RWPE2 (cell line): ENCODE data around the gene CALB2.
"Not testable (repeated sequence)": the region's sequence is repeated elsewhere in the genome, so short reads cannot be mapped to it uniquely, and the experiment has no call there.

Experiments
- ATAC-seq: fragments of 200-7000 bp; cut with Tn5 transposase; 3 replicates; pipeline ENCODE4 v1.9.1; 2021; ENCODE audit warnings: low read depth
- DNase-seq: peaks from one replicate; pipeline ENCODE4 v3.0.0-alpha.2; 2020; ENCODE audit warnings: low spot score
- H3K27ac ChIP-seq: fragments of 450-650 bp; 2 replicates; pipeline ENCODE4 v1.5.1; 2017; ENCODE audit warnings: mild to moderate bottlenecking; ENCODE audit not compliant: poor library complexity, severe bottlenecking
- H3K27me3 ChIP-seq: fragments of 250-450 bp; sonication (Bioruptor Pico); 2 replicates; pipeline ENCODE4 v1.5.1; 2021; ENCODE audit warnings: mild to moderate bottlenecking, moderate library complexity; ENCODE audit not compliant: insufficient read depth, poor library complexity, severe bottlenecking
- H3K36me3 ChIP-seq: fragments of 250-450 bp; sonication (Bioruptor Pico); 2 replicates; pipeline ENCODE4 v1.5.1; 2020; ENCODE audit warnings: low read depth, mild to moderate bottlenecking, moderate library complexity
- H3K4me1 ChIP-seq: fragments of 250-450 bp; sonication (Bioruptor Pico); 2 replicates; pipeline ENCODE4 v1.5.1; 2021; ENCODE audit warnings: mild to moderate bottlenecking, moderate library complexity; ENCODE audit not compliant: insufficient read depth, poor library complexity, severe bottlenecking
- H3K4me3 ChIP-seq: fragments of 250-450 bp; sonication (Bioruptor Pico); 2 replicates; pipeline ENCODE4 v1.5.1; 2021; ENCODE audit warnings: mild to moderate bottlenecking, moderate library complexity; ENCODE audit not compliant: severe bottlenecking
- H3K9me3 ChIP-seq: fragments of 250-450 bp; sonication (Bioruptor Pico); 2 replicates; pipeline ENCODE4 v1.5.1; 2021; ENCODE audit warnings: mild to moderate bottlenecking, moderate library complexity; ENCODE audit not compliant: severe bottlenecking
- TF ChIP-seq, protein P1 (sequence below): fragments of 450-650 bp; IDR thresholded peaks from one replicate; pipeline ENCODE4 v1.5.1; 2017; ENCODE audit warnings: mild to moderate bottlenecking, moderate library complexity; ENCODE audit not compliant: poor library complexity, severe bottlenecking

Gene CALB2

DNA sequence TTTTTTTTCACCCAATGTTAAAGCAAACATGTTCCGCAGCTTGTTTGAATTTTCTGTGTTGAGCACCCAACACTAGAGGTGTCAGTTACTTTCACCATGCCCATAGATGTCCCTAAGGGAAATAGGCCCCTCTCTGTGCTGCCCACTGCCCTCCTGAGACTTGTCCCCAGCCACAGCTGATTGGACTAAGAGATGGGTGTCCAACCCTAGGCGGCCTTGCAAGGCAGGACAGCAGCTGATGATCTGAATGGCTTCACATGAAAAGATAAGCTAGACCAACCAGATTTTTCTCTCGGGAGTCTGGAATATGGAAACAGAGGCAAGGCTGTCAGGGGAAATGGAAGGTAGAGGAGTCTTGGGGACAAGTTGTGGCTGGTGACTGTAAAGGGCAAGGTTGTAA is 6.1 kb upstream of the CALB2 start:
- Histone ChIP-seq H3K4me1 (no peaks in the 10 kb centered on the region), H3K27me3 (no peaks in the 10 kb centered on the region), H3K9me3 (no peaks in the 10 kb centered on the region), H3K4me3 (no peak overlapping the region), H3K27ac (no peak overlapping the region), H3K36me3 (no peaks in the 10 kb centered on the region)
- TF ChIP-seq, protein P1, sequence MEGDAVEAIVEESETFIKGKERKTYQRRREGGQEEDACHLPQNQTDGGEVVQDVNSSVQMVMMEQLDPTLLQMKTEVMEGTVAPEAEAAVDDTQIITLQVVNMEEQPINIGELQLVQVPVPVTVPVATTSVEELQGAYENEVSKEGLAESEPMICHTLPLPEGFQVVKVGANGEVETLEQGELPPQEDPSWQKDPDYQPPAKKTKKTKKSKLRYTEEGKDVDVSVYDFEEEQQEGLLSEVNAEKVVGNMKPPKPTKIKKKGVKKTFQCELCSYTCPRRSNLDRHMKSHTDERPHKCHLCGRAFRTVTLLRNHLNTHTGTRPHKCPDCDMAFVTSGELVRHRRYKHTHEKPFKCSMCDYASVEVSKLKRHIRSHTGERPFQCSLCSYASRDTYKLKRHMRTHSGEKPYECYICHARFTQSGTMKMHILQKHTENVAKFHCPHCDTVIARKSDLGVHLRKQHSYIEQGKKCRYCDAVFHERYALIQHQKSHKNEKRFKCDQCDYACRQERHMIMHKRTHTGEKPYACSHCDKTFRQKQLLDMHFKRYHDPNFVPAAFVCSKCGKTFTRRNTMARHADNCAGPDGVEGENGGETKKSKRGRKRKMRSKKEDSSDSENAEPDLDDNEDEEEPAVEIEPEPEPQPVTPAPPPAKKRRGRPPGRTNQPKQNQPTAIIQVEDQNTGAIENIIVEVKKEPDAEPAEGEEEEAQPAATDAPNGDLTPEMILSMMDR, result no peak
- DNase-seq, result no peak
- ATAC-seq, result no peak

DNA sequence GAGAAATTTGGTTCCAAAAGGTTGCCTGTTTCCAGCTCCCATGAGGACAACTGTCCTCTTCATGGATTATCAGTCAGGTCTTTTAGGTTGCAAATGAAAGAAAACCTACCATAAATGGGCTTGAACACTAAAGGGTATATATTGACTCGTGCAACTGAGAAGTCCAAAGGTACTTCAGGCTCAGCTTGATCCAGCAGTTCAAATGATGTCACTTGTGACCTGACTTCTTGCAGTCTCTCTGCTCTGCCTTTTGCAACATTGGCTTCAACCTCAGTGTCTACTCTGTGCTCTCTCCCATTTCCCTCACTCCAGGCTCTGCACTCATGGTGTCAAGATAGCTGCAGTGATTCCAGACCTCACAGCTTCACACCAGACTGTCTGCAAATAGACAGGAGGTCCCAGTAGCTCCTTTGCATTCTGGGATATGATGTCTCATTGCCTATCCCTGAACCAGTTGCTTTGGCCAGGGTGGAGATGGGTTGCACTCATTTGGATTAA is 5.5 kb upstream of the CALB2 start:
- no peak overlapping the region for H3K27ac ChIP-seq
- H3K4me1 ChIP-seq, result no peaks in the 10 kb centered on the region
- TF ChIP-seq, protein P1, result no peak
- H3K9me3 ChIP-seq, result no peaks in the 10 kb centered on the region
- no peak for ATAC-seq
- H3K36me3 ChIP-seq, result no peaks in the 10 kb centered on the region
- no peaks in the 10 kb centered on the region for H3K27me3 ChIP-seq
- DNase-seq, result no peak
- H3K4me3 ChIP-seq, result no peak overlapping the region

DNA sequence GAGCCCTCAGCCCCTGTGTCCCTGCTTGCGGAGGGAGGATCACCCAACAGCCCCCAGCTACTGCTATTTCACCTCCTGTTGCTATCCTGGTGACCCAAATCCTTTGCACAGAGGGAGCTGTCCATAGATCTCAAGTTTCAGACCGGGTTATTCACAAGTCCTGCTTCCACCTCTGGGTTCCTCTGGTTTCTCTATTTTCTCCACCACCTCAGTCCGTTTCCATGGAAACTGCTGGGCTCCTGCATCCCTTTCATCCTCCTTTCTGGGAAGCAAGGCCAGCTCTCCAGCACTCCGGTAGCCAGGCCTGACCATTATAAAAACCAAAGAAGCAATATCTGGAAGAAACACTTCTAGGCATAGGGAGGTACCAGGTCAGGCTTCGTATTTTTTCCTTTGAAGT is 4.8 kb upstream of the CALB2 start:
- H3K4me3 ChIP-seq, result no peak overlapping the region
- no peaks in the 10 kb centered on the region for H3K9me3 ChIP-seq
- H3K36me3 ChIP-seq, result no peaks in the 10 kb centered on the region
- DNase-seq, result no peak
- no peak for ATAC-seq
- H3K4me1 ChIP-seq, result no peaks in the 10 kb centered on the region
- no peak overlapping the region for H3K27ac ChIP-seq
- H3K27me3 ChIP-seq, result no peaks in the 10 kb centered on the region
- TF ChIP-seq, protein P1, result no peak

DNA sequence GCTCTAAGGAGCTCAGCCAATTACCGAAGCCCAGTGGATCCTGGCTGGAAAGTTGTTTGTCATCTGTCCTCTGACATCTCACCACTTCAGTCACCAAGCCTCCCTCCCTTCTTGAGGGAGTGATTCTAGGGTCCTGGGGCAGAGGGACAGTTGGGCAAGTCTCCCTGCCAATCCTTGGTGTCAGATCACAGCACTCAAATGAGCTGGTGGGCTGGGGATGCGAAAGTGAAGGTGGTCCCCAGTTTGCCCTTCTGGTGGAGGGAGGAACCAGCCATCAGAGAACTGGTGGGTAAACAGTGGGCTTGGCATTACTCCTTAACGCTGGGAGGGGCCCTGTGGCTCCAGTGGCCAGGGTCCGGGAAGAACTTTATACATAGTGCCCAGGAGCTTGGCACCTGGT is 4.4 kb upstream of the CALB2 start:
- no peaks in the 10 kb centered on the region for H3K9me3 ChIP-seq
- no peak overlapping the region for H3K27ac ChIP-seq
- no peak for DNase-seq
- H3K27me3 ChIP-seq, result no peaks in the 10 kb centered on the region
- no peak overlapping the region for H3K4me3 ChIP-seq
- no peak for ATAC-seq
- TF ChIP-seq, protein P1, result no peak
- H3K4me1 ChIP-seq, result no peaks in the 10 kb centered on the region
- no peaks in the 10 kb centered on the region for H3K36me3 ChIP-seq

DNA sequence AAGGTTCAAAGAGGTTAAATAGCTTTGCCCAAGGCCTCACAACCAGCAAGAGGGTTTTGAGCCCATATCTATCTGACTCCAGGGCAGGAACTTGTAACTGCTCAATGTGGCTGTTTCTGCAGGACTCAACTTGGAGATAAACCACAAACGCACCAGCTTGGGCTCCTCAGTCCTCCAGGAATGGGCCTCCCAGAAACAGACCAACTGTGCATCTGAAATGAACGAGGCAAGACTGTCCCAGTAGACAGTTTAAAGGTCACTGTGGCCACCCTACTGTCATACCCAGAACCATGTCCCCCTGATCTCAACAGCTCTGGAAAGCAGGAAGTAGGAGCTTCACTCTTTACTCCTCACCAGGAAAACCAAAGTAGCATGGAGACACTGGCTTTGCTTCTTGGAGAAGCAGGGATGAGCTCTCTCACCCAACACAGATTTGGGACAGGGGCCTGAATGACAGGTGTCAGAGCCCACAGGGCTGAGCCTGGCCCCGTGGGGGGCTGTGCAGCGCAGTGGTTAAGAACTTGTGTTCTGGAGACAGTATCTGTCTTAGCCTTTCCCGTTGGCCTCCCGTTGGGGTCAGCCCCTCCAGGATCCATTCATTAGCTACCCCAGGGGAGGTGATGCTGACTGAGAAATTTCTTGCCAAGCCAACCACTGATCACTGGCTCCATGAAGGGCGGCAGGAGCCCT is 2.3 kb upstream of the CALB2 start:
- DNase-seq (no peak), ATAC-seq (no peak)
- H3K9me3 ChIP-seq, result no peaks in the 10 kb centered on the region
- no peaks in the 10 kb centered on the region for H3K27me3 ChIP-seq
- H3K36me3 ChIP-seq, result no peaks in the 10 kb centered on the region
- no peak overlapping the region for H3K4me3 ChIP-seq
- TF ChIP-seq, protein P1, result no peak
- H3K27ac ChIP-seq, result no peak overlapping the region
- no peaks in the 10 kb centered on the region for H3K4me1 ChIP-seq

DNA sequence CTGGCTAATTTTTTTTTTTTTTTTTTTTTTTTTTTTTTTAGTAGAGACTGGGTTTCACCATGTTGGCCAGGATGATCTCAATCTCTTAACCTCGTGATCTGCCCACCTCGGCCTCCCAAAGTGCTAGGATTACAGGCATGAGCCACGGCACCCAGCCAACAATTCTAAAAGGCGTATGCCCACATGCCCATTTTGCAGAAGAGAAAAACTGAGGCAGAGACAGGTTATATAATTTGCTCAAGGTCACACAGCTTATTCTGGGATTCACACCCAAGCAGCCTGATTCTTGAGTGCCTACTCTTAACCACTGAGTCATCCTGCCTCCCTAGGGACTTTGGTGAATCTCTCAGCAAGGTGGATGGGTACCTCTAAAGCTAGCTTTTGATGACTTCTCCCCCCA is 1.6 kb upstream of the CALB2 start:
- not testable (repeated sequence) for H3K4me3 ChIP-seq, ATAC-seq, H3K4me1 ChIP-seq, H3K27me3 ChIP-seq, H3K27ac ChIP-seq, DNase-seq, H3K9me3 ChIP-seq, H3K36me3 ChIP-seq
